Measurements from ENCODE around the gene AMOT.
A peak's percentile ranks its signal among the peaks of the same experiment; 100 is the strongest.

Gene AMOT

DNA sequence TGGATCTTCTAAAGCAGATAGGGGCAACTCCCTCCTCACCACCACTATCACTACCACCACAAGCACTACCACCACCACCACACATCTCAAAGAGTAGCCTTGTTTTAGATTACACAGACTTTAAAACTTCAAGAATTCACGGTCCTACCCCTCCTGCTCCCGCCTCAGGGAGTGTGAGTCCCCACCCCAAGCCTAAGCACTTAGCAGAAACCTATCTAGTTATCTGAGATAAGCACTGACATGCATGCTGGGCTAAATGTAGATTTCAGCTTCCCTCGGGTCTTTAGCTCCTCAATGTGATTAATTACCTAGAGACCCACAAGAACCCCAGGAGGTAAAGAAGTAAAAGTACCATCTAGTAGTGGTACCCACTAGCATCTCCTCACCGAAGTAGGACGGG, 775 bp downstream of the AMOT start:
- DNase-seq: peak; percentile 0

DNA sequence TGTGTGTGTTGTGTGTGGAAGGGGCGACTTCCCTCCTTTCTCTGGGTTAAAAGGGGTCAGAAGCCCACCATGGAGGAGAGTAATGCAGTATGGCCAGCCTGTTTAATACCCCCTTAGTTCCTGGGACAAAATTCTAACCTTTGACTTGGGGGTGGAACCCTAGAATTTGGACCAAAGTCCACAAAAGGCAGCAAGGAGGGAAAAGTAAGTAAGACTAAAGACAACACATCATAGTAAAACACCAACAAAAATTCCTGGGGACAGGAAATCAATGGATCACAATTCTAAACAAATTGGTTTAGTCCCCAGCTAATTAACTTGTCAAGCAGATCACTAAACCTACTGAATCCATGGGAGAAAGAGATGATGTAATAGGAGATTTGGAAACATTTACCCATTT, 3.1 kb downstream of the AMOT start:
- no peak for DNase-seq

- no peak for DNase-seq
These were observed 5.6 kb downstream of the AMOT start for GRCh38 chrX:112835019-112835418.

GRCh38 chrX:112834031-112834845, 6.4 kb downstream of the AMOT start:
- no peak for DNase-seq

DNA sequence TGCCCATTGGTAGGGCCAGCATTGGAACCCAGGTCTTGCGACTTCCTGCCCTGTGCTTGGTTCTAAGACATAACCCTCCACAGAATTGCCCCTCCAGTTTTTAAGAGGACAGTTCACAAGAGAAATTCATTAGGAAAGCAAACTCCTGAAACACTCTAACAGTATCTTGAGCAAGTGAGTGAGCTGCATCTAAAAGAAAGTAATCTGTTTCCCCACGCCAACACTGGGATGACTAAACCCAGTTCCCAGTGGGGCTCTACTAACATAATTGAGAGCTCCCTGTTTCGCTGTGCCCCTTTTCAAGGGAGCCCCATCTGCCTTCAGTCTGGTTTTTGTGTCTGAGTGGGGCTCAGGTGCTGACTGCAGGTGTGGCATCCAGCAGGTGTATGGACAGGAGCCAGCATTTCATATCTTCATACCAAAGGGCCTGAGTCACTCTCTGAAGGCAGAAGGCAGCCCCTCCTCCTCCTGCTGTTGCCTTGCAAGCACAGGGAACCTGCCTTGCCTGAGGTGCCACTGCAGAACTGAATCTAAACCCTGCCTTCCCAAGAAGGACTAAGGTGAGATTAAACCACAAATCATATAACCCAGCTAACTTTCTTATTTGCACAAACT, 8.0 kb downstream of the AMOT start:
- no peak for DNase-seq

GRCh38 chrX:112830540-112830939, 10.1 kb downstream of the AMOT start:
- no peak for DNase-seq

DNA sequence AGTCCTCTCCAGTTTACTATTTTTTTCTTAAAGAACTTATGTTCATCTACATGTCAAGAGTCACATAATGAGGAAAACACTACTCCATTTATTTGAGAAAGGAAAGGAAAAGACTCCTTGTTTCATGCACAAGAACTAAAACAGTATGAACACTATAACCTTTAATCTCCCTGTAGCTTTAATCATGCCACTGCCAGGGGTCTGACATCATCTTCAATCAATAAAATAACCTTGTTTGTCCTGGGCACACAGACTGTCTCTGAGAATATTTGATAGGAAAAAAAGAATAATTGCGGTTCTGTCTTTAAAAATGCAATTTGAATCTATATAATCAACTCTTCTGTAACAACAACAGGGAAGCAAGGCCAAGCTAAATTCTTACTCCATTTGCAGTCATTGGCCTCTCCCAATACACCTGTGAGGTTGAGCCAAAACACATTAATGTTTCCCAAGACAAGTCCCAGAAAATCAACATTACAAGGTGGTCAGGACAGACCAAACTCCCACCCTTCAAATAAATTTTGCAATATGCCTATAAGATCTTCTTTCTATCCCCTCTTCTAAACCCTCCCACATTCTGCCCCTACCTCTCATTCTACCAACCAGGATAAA, 13.2 kb downstream of the AMOT start:
- DNase-seq: no peak

DNA sequence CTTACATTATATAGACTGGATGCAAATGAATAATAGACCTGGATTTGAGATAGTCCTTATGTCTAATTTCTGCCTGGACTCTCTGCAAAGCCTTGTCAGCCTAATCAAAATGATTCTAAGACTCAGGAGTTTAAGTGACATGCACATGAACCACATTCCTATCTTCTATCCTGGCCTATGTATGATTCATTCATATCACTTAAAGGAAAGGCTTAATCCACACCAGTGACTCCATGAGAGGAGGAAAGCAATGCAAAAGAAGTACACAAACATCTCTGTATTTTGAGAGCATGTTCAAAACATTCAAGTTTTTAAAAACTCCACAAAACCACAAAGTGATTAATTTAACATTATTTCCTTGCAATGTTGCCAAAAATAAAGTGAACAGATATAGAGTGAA, 14.6 kb downstream of the AMOT start:
- no peak for DNase-seq

GRCh38 chrX:112822892-112823291, 17.7 kb downstream of the AMOT start:
- no peak for DNase-seq

GRCh38 chrX:112820364-112821268, 20.0 kb downstream of the AMOT start:
- DNase-seq: no peak

- no peak for DNase-seq
These were observed 20.8 kb downstream of the AMOT start for GRCh38 chrX:112819813-112820212.

DNA sequence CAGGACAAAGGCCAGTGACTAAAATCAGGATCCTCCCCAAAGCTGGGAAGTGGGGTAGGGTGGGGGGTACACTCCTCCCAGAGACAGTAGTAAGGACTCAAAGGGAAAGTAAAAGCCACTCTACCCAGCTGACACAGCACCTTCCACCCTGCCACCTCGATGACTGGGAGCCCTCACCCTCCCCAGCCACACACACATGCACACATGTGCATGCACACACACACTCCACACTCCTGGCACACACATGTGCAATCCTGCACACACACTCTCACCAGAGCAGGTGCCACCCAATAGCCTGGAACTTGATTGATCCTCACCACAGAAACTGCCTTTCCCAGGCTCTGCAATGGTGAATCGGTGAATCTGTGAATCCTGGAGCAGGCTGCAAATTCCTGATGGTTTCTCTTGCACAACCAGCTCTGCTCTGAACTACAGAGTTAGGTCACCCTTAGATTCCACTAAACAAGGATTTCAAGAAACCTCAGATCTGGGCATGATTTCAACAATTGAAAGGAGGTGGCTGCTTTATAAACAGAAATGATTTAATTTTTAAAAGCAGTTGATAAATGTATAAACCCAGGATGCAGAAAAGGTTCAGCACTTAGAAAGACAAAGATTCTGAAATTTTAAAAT, 21.5 kb downstream of the AMOT start:
- no peak for DNase-seq

DNA sequence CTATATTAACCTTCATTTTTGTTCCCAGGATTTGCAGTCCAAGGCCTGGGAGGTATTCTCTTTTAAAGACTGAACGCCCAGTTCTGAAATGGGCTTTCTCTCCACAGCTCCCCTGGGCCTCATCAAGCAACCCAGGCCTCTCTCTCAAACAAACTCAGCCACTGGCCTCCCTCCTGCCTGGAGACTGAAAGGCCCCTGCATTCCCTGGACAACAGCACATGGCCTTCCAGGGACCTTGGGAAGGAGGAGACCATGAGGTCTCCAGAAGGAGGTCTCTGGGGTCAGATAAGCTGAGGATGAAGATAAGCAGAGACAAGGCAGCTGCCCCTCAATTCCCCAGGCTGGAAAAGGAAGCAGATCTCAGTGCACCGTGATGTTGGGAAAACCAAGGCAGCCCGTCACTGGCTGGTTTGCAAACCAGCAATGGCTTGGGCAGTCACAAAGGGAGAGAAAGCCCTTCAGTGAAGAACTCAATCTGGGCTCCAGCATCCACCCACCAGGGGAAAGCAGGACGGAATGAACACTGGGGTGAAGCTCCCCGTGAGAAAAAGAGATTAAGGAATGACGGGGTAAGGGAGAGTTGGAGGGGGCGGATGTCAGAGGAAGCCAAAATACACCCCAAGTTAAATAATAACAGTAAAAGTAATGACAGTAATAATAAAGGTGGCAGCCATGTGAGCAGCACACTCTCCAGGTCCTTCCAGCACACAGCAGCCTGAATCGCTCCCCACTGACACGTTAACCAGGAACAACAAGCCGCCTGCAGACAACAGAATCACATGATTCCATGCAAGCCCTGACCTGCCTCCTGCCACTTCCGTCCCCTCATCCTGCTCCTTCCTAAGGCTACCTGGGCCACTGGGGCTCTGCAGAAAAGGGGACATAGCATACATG, 22.3 kb downstream of the AMOT start:
- no peak for DNase-seq

DNA sequence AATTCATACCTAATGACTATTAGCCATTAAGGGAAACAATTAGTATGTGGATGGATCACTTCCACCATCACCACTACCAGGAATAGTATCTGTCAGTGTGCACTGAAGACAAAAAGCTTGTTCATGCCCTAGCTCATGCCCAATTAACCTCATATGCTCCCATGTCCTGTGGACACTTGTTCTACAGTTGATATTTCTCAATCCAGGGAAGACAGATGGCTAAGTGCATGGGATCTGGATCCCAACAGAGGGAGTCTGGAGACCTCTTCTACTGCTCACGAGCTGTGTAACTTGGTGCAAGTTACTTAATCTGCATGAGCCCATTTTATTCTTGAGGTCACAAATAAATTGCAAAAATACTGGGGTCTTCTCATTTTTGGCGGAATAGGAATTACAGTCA, 23.7 kb downstream of the AMOT start:
- DNase-seq: no peak

- DNase-seq: no peak
These were observed 26.1 kb downstream of the AMOT start for GRCh38 chrX:112814496-112814895.

DNA sequence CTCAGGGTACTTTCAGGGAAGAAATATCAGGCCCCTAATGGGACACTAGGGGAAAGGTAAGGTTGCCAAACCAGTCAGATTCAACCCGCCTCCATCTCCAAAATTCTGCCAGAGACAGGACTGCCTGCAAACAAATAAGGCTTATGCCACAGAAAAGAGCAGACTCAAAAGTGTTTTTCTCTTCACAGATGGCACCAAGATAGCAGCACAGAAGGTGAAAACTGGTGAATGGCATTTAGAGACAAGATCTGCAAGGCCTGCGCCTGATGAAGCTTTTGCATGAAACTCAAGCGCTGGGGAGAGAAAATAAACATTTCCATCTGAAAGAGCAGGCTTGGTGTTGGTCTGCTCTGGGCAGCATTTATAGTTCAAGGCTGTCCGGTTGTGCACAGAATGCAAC, 27.9 kb downstream of the AMOT start:
- DNase-seq: no peak

GRCh38 chrX:112808651-112809195, 31.9 kb downstream of the AMOT start:
- no peak for DNase-seq

DNA sequence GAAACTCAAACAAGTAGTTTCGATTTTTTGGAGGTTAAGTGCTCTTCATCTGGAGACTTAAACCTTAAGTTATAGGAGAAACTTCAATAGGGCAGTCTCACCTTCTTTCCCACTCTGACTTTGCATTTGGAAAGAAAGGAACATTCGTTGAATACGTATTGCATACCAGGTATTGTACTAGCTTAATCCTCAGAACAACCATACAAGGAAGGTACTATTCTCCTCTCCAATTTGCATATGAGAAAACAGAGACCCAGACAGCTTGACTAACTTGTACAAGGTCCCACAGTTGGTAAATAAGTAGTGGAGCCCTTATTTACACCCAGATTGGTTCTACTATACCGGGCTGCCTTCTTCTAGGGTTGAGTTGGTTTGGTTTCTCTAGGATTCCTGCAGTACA, 32.6 kb downstream of the AMOT start:
- no peak for DNase-seq

- DNase-seq: no peak
These were observed 37.6 kb downstream of the AMOT start for GRCh38 chrX:112803060-112803459.

- DNase-seq: no peak
These were observed 38.1 kb downstream of the AMOT start for GRCh38 chrX:112802541-112802940.
